Adipocyte (in vitro differentiated cells): ENCODE measurements around the gene PLCB2.

Experiments used
- DNase-seq: peaks from one replicate; pipeline ENCODE4 v3.0.0-alpha.2; 2015; ENCODE audit warnings: low read depth
- H3K27me3 ChIP-seq: replicated peaks from 2 replicates; pipeline ENCODE4 v1.7.0; 2013; ENCODE audit warnings: mild to moderate bottlenecking, low read length, moderate library complexity; ENCODE audit not compliant: control insufficient read depth, insufficient read depth
- H3K36me3 ChIP-seq: 2 replicates; pipeline ENCODE4 v1.7.0; 2013; ENCODE audit warnings: low read length, mild to moderate bottlenecking, moderate library complexity; ENCODE audit not compliant: control insufficient read depth, insufficient read depth, severe bottlenecking
- H3K4me1 ChIP-seq: 2 replicates; pipeline ENCODE4 v1.7.0; 2013; ENCODE audit warnings: mild to moderate bottlenecking, low read length, moderate library complexity; ENCODE audit not compliant: control insufficient read depth, insufficient read depth
- H3K4me3 ChIP-seq: 2 replicates; pipeline ENCODE4 v1.7.0; 2013; ENCODE audit warnings: mild to moderate bottlenecking, low read length, moderate library complexity
- H3K9ac ChIP-seq: 2 replicates; pipeline ENCODE4 v1.7.0; 2013; ENCODE audit warnings: mild to moderate bottlenecking, low read length, moderate library complexity
- H3K9me3 ChIP-seq: 2 replicates; pipeline ENCODE4 v1.7.0; 2013; ENCODE audit warnings: mild to moderate bottlenecking, low read length, moderate library complexity; ENCODE audit not compliant: control insufficient read depth

PLCB2 gene

DNA sequence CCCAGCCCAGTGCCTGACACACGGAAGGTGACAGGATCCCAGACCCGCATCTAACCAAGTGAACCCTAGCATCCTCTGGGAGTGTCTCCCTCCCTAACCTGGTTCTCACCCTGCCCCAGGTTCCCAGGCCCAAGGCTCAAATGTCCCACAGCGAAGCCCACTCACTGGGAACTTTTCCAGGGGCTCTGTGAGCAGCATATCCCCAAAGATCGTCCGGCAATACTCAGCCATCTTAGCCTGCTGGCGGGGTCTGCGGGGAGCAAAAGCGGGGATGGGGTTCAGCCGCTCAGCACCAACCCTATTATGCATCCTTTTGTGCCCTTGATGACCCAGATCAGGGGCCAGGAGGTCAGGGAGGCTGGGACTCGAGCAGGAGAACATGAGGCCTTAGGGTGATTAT is 10.4 kb downstream of the PLCB2 start:
- no peak for DNase-seq
- no peak overlapping the region for H3K9ac ChIP-seq
- H3K9me3 ChIP-seq, result peaks cover 22% of the 10 kb centered on the region
- H3K4me1 ChIP-seq, result no peaks in the 10 kb centered on the region
- H3K36me3 ChIP-seq, result no peaks in the 10 kb centered on the region
- peaks cover 72% of the 10 kb centered on the region for H3K27me3 ChIP-seq
- no peak overlapping the region for H3K4me3 ChIP-seq

DNA sequence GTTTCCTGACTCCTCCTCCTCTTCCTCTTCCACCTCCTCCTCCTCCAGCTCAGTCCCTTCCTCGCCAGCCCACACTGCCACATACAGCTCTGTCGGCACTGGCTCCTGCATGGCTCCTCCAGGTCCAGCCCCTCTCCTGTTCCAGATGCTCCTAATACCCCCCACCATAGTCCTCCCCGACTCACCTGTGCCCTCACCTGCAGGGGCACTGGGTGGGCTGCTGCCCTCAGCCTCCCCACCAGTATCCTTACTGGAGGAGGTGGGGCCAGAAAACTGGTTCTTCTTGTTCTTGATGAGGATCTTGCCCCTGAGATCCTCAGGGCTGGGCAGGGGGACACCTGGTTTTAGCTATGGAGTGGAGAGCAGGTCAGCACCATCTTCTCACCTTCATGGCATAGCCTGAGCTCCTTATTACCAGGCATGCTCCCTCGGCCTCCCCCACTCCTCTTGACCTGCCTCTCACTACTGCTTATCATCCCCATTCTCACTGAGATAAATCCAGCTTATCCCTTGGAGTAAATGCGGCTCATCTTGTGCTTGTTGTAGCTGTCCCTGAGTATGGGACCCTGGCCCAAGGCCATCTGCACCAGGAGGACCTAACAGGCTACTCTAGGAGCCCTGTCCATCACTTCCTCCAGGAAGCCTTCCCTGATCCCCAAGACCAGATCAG is 11.0 kb downstream of the PLCB2 start:
- DNase-seq, result no peak
- no peak overlapping the region for H3K9ac ChIP-seq
- no peaks in the 10 kb centered on the region for H3K4me1 ChIP-seq
- H3K27me3 ChIP-seq, result peaks cover 72% of the 10 kb centered on the region
- H3K4me3 ChIP-seq, result no peak overlapping the region
- peaks cover 22% of the 10 kb centered on the region for H3K9me3 ChIP-seq
- H3K36me3 ChIP-seq, result no peaks in the 10 kb centered on the region

DNA sequence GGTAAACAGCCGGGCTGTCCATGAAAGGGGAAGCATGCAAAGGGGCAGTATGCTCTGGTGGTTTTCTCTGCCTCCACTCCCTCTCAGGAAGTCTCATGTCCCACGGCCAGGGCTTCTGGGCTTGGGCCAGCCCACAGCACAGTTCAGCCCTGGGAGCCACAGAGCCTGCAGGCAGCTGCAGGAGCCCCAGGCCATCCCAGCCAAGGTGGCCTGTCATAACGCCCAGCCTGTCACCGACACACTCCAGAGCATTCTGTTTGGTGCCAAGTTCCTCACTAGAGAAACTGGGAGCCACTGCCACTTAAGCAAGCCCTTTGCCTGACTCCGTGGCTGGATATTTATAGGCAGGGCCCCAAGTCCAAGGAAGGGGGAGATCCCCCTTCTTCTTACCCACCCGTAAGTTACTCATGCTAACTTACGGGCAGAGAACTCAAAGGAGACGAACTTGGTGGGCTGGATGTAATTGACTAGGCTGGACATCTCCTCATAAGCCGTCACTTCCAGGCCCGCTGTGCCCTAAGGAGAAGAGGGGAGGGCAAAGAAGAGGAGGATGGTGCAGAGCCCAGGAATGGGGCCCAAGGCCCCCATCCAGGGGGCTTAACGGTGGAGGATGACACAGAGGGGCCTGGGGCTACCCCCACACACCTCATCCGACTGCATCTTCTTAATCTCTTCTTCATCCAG is 11.7 kb downstream of the PLCB2 start:
- H3K4me1 ChIP-seq, result no peaks in the 10 kb centered on the region
- peaks cover 72% of the 10 kb centered on the region for H3K27me3 ChIP-seq
- peaks cover 22% of the 10 kb centered on the region for H3K9me3 ChIP-seq
- no peak overlapping the region for H3K9ac ChIP-seq
- no peak overlapping the region for H3K4me3 ChIP-seq
- no peak for DNase-seq
- no peaks in the 10 kb centered on the region for H3K36me3 ChIP-seq

DNA sequence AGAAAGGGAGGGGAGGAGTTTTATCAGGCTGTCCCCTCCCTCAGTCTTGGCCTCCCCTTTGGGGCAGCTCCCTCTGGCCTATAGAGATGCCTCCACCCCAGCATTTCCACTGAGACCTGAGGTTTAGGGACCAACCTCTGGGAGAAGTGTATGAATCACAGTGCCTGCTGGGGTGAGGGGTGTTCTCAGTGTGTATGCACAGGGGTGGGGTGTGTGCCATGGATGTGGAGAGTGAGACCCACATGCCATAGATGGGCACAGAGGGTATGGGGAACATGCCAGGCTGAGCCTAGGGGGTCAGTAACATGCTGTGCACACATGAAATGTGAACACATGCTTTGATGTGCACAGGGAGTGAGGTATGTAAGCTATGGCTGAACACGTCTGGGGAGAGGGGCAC is 12.4 kb downstream of the PLCB2 start:
- DNase-seq, result no peak
- H3K4me3 ChIP-seq, result no peak overlapping the region
- no peak overlapping the region for H3K9ac ChIP-seq
- peaks cover 69% of the 10 kb centered on the region for H3K27me3 ChIP-seq
- H3K9me3 ChIP-seq, result peaks cover 17% of the 10 kb centered on the region
- H3K4me1 ChIP-seq, result no peaks in the 10 kb centered on the region
- H3K36me3 ChIP-seq, result no peaks in the 10 kb centered on the region

DNA sequence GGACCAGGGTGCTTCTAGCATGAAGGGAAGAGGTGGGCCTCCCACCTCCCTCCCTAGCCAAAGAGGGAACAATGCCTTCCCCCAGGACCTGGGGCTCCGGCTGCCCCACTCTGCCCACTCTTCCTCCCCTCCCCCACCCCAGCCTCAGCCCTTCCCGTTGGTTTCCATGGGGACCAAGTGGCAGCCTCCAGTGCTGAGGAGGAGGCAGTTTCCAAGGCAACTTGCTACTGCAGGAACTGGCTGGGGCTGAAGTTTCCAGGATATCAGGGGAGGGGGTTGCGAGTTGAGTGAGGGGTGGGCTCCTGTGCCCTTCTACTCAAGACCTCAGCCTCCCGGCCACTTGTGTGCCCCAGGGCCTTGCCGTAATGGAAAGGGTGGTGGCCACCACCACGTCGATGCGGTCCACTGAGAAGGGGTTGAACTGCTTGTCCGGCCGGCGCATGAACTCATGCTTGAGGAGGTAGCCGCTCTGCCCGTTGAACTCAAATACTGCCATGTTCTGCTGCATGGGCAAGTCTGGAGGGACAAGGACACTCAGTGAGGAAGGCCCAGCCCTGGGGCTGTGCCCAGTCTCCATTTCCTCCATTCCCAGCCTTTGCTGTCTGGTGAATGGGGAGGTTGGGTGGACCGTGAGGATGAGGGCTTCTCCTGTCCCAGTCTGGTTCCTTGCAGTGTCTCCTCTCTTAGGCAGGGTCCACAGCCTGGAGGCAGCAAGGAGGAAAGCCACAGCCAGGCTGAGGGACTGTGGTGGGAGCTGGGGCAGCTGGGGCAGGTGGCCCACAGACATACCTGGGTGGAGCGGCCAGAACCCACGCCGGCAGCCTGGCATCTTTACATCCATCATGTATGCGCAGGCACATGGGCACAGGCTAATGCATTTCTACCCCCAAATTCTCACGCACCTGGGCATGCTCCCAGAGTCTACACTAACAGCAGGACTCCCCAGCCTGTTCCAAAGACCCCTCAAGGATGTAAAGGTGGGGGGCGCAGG is 13.5 kb downstream of the PLCB2 start:
- Histone ChIP-seq H3K4me1 (no peaks in the 10 kb centered on the region), H3K4me3 (no peak overlapping the region), H3K27me3 (peaks cover 78% of the 10 kb centered on the region), H3K9ac (no peak overlapping the region), H3K36me3 (no peaks in the 10 kb centered on the region), H3K9me3 (peaks cover 6% of the 10 kb centered on the region)
- no peak for DNase-seq

DNA sequence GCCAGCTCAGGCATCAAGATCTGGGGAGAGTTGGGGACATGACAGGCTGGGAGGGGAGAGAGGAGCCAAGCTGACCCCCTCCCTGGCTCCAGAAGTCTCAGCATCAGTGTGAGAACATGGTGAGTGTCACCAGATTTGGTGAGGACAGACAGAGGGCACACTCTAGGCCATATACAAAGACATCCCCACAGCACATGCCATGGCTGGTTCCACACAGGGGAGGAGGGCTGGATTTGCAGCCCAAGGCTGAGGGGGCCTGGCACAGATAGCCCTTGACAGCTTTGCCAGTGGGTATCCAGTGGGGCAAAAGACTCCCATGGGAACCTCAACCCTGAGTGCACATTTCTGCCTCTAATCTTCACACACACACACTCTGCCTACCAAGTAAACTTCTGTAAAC is 14.7 kb downstream of the PLCB2 start:
- H3K9me3 ChIP-seq, result no peaks in the 10 kb centered on the region
- H3K36me3 ChIP-seq, result no peaks in the 10 kb centered on the region
- no peaks in the 10 kb centered on the region for H3K4me1 ChIP-seq
- no peak for DNase-seq
- H3K27me3 ChIP-seq, result peaks cover 79% of the 10 kb centered on the region
- H3K9ac ChIP-seq, result no peak overlapping the region
- no peak overlapping the region for H3K4me3 ChIP-seq

DNA sequence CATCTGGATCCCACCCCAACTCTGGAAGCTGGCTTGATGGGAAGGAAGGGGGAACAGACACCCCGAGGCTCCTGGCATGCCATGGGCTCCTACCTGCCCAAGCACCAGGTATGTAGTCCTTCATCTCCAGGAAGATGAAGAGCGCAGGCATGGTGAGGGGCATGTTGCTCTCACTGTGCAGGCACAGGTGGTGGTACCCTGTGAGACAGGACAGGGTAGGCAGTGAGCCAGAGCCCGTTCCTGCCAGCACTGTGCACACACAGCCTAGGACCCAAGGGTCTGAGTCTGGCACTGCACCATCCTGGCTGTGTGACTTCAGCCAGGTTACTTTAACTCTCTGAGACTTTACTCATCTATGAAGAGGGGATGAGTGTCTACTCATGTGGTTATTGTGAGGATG is 15.5 kb downstream of the PLCB2 start:
- no peaks in the 10 kb centered on the region for H3K4me1 ChIP-seq
- no peak overlapping the region for H3K4me3 ChIP-seq
- no peak for DNase-seq
- H3K27me3 ChIP-seq, result peaks cover 77% of the 10 kb centered on the region
- no peaks in the 10 kb centered on the region for H3K9me3 ChIP-seq
- no peak overlapping the region for H3K9ac ChIP-seq
- H3K36me3 ChIP-seq, result no peaks in the 10 kb centered on the region

DNA sequence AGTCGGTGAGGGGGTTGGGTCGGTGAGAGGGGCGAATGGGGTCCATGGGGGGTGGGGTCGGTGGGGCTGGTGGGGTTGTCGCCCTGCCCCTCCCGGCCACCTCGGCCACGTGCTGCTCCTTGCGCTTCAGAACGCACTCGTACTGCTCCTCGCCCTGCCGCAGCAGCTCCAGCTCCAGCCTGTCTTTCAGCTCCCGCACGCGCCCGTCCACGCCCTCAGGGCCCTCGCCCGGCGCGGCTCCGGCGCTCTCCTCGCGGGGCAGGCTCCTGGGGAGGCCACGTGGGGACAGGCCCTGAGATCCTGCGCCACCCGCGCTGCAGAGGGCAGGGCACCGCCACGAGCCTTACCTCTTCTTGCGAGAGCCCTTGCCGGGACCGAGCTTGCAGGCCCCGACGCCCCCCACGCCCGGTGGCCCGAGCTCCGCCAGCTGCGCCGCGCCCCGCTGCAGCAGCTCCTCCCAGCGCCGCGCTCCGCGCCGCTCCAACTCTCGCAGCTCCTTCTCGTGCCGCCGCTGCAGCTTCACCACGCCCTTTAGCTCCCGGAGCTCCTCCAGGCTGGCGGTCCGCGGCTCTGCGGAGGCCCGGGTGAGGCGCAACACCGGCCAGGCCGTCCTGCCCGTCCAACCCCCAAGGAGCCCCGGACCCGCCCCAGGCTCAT is 16.7 kb downstream of the PLCB2 start:
- peak; percentile 87 for DNase-seq
- H3K9me3 ChIP-seq, result no peaks in the 10 kb centered on the region
- H3K27me3 ChIP-seq, result peaks cover 65% of the 10 kb centered on the region
- H3K4me1 ChIP-seq, result no peaks in the 10 kb centered on the region
- H3K36me3 ChIP-seq, result no peaks in the 10 kb centered on the region
- peak overlapping the region; percentile 48 for H3K4me3 ChIP-seq
- H3K9ac ChIP-seq, result no peak overlapping the region

DNA sequence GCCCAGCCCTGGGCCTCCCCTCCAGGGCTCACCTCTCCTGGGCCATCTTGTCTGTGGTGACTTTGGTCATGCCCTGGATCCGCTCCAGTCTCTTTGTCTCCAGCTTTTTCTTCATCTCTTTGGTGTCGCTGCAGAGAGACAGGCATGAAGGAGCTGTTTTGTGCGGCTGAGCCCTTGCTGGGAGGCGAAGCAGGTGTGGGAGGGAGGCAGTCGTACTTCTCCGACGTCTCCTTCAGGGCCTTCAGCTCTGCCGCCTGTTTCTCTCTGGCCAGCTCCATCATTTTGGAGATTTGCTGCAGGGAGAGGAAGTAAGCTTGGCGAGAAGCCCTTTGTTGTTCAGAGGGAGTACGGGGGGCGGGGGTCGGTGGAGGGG is 17.2 kb downstream of the PLCB2 start:
- peaks cover 4% of the 10 kb centered on the region for H3K4me1 ChIP-seq
- no peaks in the 10 kb centered on the region for H3K36me3 ChIP-seq

DNA sequence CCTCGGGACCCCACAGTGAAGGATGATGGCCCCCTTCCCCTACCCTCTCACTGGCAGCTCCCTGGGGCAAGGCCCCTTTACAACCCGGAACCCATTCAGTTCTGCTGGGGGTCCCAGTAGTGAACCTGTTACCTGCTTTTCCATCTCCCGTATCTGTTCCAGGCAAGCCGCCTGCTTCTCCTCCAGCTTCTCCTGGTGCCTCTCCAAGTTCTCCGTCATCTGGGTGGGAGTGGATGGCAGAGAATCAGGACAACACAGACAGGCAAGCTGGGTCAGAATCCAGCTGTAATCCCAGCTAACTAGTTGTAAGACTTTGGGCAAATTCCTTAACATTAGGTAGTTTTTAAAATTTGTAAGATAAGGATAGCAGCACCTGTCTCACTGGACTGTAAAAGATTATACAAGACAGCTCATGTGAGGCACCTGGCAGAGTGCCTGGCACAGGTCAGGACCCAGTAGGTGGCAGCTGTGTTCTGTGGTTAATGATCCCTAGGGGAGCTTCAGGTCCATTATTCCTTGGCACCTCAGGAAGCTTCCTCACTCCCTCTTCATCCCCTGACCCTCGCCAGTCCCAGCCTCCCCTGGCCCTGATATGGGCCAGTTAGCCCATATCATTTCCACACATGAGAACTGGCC is 18.5 kb downstream of the PLCB2 start:
- no peak overlapping the region for H3K9ac ChIP-seq
- H3K4me1 ChIP-seq, result peaks cover 11% of the 10 kb centered on the region
- H3K9me3 ChIP-seq, result no peaks in the 10 kb centered on the region
- no peak overlapping the region for H3K4me3 ChIP-seq
- DNase-seq, result no peak
- peaks cover 49% of the 10 kb centered on the region for H3K27me3 ChIP-seq
- no peaks in the 10 kb centered on the region for H3K36me3 ChIP-seq

More for the DNA sequence above, 17.2 kb downstream of the PLCB2 start:
- no peak for DNase-seq
- Histone ChIP-seq H3K9me3 (no peaks in the 10 kb centered on the region), H3K27me3 (peaks cover 62% of the 10 kb centered on the region), H3K9ac (no peak overlapping the region), H3K4me3 (no peak overlapping the region)
